OCI-LY3 (cell line): Measurements from ENCODE around the gene IL36A.

ENCODE experiments used
- H2AFZ ChIP-seq: fragments of 200-600, 300-600 bp; shearing (Covaris generic); 2 replicates; pipeline ENCODE4 v1.6.0; 2014; ENCODE audit warnings: antibody characterized with exemption, low read depth, low read length
- H3K27ac ChIP-seq: fragments of 200-600, 300-600 bp; sonication (generic); 2 replicates; pipeline ENCODE4 v1.5.1; 2014; ENCODE audit warnings: mild to moderate bottlenecking, low read length, moderate library complexity, mixed read lengths
- H3K27me3 ChIP-seq: fragments of 200-600, 300-600 bp; sonication (generic); 2 replicates; pipeline ENCODE4 v1.6.1; 2014; ENCODE audit warnings: low read depth, low read length, mixed read lengths
- H3K36me3 ChIP-seq: fragments of 200-600, 300-600 bp; sonication (generic); replicated peaks from 2 replicates; pipeline ENCODE3; 2014; ENCODE audit warnings: low read depth, low read length, mixed read lengths
- H3K4me1 ChIP-seq: fragments of 300-600, 200-600 bp; sonication (generic); 2 replicates; pipeline ENCODE4 v1.6.1; 2014; ENCODE audit warnings: low read length, mixed read lengths
- H3K4me2 ChIP-seq: fragments of 200-600, 300-600 bp; sonication (generic); 2 replicates; pipeline ENCODE4 v1.6.1; 2014; ENCODE audit warnings: low read length, mixed read lengths
- H3K4me3 ChIP-seq: fragments of 300-600, 200-600 bp; sonication (generic); 2 replicates; pipeline ENCODE4 v1.5.1; 2014; ENCODE audit warnings: antibody characterized with exemption, mild to moderate bottlenecking, low read length, moderate library complexity
- H3K79me2 ChIP-seq: fragments of 300-600, 200-600 bp; shearing (Covaris generic); 2 replicates; pipeline ENCODE4 v1.6.1; 2014; ENCODE audit warnings: mild to moderate bottlenecking, low read length, mixed read lengths
- H3K9ac ChIP-seq: fragments of 300-600, 200-600 bp; shearing (Covaris generic); 2 replicates; pipeline ENCODE4 v1.6.0; 2014; ENCODE audit warnings: mild to moderate bottlenecking, low read length, moderate library complexity
- H3K9me3 ChIP-seq: fragments of 200-600, 300-600 bp; shearing (Covaris generic); 2 replicates; pipeline ENCODE4 v1.6.1; 2014; ENCODE audit warnings: low read length, mixed read lengths; ENCODE audit not compliant: insufficient read depth
- H4K20me1 ChIP-seq: fragments of 200-600, 300-600 bp; sonication (generic); 2 replicates; pipeline ENCODE4 v1.6.1; 2016; ENCODE audit warnings: low read length, mixed read lengths; ENCODE audit not compliant: insufficient read depth
- CTCF ChIP-seq: fragments of 200-600, 300-600 bp; sonication (generic); IDR thresholded peaks from 2 replicates; pipeline ENCODE4 v1.5.1; 2014; ENCODE audit warnings: antibody characterized with exemption, low read length, low read depth
- EZH2phosphoT487 ChIP-seq: fragments of 200-600 bp; shearing (Covaris generic); IDR thresholded peaks from 2 replicates; pipeline ENCODE4 v1.6.1; 2018; ENCODE audit warnings: antibody characterized with exemption, mixed run types, low read depth

Gene IL36A

GRCh38 chr2:113015042-113015441, 9.8 kb downstream of the IL36A start:
- Histone ChIP-seq H4K20me1 (no peaks in the 10 kb centered on the region), H3K9ac (no peak overlapping the region), H3K27me3 (peaks cover 9% of the 10 kb centered on the region; the same call in 1 of the 2 replicates), H3K4me1 (peaks cover 11% of the 10 kb centered on the region), H3K9me3 (peaks cover 5% of the 10 kb centered on the region; the same call in 1 of the 2 replicates), H2AFZ (no peak overlapping the region), H3K4me2 (no peak overlapping the region), H3K79me2 (no peaks in the 10 kb centered on the region), H3K4me3 (no peak overlapping the region), H3K36me3 (peaks cover 2% of the 10 kb centered on the region), H3K27ac (no peak overlapping the region)
- TF ChIP-seq CTCF (no peak), EZH2phosphoT487 (no peak)

- Histone ChIP-seq H4K20me1 (no peaks in the 10 kb centered on the region), H3K9me3 (peaks cover 5% of the 10 kb centered on the region; the same call in 1 of the 2 replicates), H3K36me3 (peaks cover 2% of the 10 kb centered on the region), H3K4me3 (no peak overlapping the region), H2AFZ (no peak overlapping the region), H3K4me2 (no peak overlapping the region; the same call in 1 of the 2 replicates), H3K27me3 (peaks cover 9% of the 10 kb centered on the region; the same call in 1 of the 2 replicates), H3K4me1 (peaks cover 11% of the 10 kb centered on the region), H3K27ac (no peak overlapping the region), H3K9ac (no peak overlapping the region), H3K79me2 (no peaks in the 10 kb centered on the region)
- TF ChIP-seq CTCF (no peak), EZH2phosphoT487 (no peak)
Measured at GRCh38 chr2:113015655-113016054, 10.4 kb downstream of the IL36A start.

DNA sequence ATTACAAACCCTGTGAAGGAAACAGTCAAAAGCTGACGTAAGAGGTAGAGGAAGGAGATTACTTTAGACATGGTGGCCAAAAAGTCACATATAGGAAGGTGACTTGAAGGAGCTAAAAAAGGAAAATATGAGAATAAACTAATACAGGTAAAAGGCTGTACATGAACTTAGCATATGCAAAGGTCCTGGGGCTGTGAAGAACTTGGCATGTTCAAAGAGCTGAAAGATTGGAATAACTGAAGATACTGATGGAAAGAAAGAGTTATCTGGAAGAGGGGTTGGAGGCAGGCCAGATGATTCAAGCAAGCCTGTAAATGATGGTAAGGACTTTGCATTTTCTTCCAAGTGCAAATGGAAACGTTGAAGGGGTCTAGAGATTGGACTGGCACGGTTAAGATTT, 13.2 kb downstream of the IL36A start:
- Histone ChIP-seq H3K27me3 (peaks cover 25% of the 10 kb centered on the region), H3K27ac (no peak overlapping the region), H3K36me3 (peaks cover 2% of the 10 kb centered on the region), H3K4me3 (no peak overlapping the region), H3K9me3 (peaks cover 5% of the 10 kb centered on the region; the same call in 1 of the 2 replicates), H2AFZ (no peak overlapping the region), H3K79me2 (no peaks in the 10 kb centered on the region), H3K4me2 (no peak overlapping the region), H3K9ac (no peak overlapping the region), H3K4me1 (peaks cover 22% of the 10 kb centered on the region), H4K20me1 (no peaks in the 10 kb centered on the region)
- TF ChIP-seq EZH2phosphoT487 (no peak), CTCF (no peak)

- H3K36me3 ChIP-seq = peaks cover 2% of the 10 kb centered on the region
- peaks cover 4% of the 10 kb centered on the region; the same call in 1 of the 2 replicates for H4K20me1 ChIP-seq
- peaks cover 51% of the 10 kb centered on the region for H3K27me3 ChIP-seq
- H3K9ac ChIP-seq = no peak overlapping the region
- no peak overlapping the region for H2AFZ ChIP-seq
- no peaks in the 10 kb centered on the region for H3K79me2 ChIP-seq
- peak overlapping the region; percentile 60 for H3K4me2 ChIP-seq
- TF ChIP-seq CTCF = no peak
- no peak for TF ChIP-seq EZH2phosphoT487
- H3K4me3 ChIP-seq = peak overlapping the region; percentile 16; the same call in 1 of the 2 replicates
- H3K9me3 ChIP-seq = peaks cover 5% of the 10 kb centered on the region; the same call in 1 of the 2 replicates
- peaks cover 26% of the 10 kb centered on the region for H3K4me1 ChIP-seq
- no peak overlapping the region for H3K27ac ChIP-seq
Measured at GRCh38 chr2:113021312-113021711, 16.1 kb downstream of the IL36A start.
